GM23248 (cell line): ENCODE results near the gene DDA1.

Experiments
- EZH2 ChIP-seq: fragments of 200-600 bp; sonication (generic); IDR thresholded peaks from 2 replicates; pipeline ENCODE4 v1.6.1; 2018; ENCODE audit warnings: antibody characterized with exemption, mild to moderate bottlenecking; ENCODE audit not compliant: insufficient read depth, poor library complexity, severe bottlenecking
- EZH2phosphoT487 ChIP-seq: fragments of 200-600 bp; sonication (generic); IDR thresholded peaks from 2 replicates; pipeline ENCODE4 v1.6.1; 2018; ENCODE audit warnings: antibody characterized with exemption, moderate library complexity, mild to moderate bottlenecking, low read depth; ENCODE audit not compliant: insufficient read depth

GRCh38 chr19:17311455-17312188 lies 2.3 kb downstream of the DDA1 start:
- TF ChIP-seq EZH2phosphoT487 (no peak), EZH2 (no peak)
